ENCODE results near the gene PATJ.
A peak's percentile ranks its signal among the peaks of the same experiment; 100 is the strongest.
"Not testable (repeated sequence)": the region's sequence is repeated elsewhere in the genome, so short reads cannot be mapped to it uniquely, and the experiment has no call there.

Gene PATJ

GRCh38 chr1:61743716-61744580 is 1.7 kb downstream of the PATJ start:
- DNase-seq (ENCODE audit: low read depth) = peak; percentile 47

- no peak for DNase-seq (ENCODE audit: low read depth)
Observed at GRCh38 chr1:61746813-61747212, 4.5 kb downstream of the PATJ start.

- DNase-seq (ENCODE audit: low read depth) = no peak
Observed at GRCh38 chr1:61748566-61748965, 6.3 kb downstream of the PATJ start.

DNA sequence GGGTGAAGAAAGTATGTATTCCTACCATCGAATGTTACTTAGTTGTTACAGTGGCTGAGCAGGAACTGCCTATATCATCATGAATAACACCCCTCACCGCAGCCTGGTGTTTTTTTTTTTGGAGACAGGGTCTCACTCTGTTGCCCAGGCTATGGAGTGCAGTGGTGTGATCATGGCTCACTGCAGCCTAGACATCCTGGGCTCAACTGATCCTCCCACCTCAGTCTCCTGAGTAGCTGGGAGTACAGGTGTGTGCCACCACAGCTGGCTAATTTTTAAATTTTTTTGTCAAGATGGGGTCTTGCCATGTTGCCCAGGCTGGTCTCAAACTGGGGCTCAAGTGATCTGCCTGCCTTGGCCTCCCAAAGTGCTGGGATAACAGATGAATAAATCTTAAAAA is 7.3 kb downstream of the PATJ start:
- no peak for DNase-seq (ENCODE audit: low read depth)

DNA sequence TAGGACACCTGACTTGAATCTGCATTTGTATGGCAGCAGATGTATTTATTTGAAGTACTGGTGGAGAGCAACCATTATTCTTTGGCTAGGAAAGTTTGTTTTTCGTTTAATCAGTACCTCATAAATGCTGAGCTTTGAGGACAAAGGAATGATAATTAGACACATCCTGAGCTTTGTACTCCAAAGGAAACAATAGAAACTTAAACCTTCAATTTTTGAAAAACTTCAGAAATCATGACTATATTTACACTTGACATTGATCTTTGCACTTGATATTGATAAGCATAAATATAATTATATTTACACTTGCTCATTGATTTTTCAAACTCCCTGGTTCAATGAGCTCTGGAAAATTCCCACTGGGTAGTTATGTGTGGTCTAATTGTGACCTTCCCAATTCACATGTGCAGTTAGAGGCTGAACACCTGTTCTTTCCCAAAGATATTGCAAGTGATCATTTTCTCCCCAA is 10.7 kb downstream of the PATJ start:
- no peak for DNase-seq (ENCODE audit: low read depth)

DNA sequence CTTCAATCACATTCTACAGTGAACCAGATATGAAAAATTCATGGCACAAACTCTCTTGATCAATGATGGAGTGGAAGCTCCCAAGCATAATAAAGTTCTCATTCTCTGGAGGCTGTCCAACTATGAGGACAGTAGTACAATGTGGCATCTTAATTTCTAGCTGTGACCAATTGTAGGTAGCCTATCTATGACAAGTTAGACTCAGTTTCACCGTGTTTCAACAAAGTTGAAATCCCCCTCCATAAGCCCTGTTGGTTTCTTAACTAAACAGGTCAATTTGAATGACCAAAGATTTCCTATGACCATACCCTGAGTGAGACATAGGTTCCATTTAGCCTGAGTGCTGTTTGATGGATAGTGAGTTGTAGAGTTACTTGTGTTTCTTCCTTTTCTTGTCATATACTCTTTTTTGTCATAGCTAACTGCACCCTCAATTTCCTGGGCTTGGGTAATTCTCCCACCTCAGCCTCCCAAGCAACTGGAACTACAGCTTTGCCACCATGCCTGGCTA is 11.8 kb downstream of the PATJ start:
- DNase-seq (ENCODE audit: low read depth) = no peak

DNA sequence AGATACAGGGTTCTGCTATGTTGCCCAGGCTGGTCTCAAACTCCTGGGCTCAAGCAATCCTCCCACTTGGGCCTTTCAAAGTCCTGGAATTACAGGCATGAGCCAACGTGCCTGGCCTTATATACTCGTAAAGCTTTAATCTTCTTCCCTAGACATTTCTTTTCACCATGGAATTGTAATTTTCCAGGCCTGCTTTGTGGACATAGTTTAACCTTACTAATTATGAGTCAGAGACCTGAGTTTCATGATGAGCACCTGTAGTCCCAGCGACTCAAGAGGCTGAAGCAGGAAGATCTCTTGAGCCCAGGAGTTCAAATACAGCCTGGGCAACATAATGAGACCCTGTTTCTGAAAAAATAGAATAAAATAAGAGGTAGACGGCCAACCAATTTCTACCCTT is 12.3 kb downstream of the PATJ start:
- no peak for DNase-seq (ENCODE audit: low read depth)

- DNase-seq (ENCODE audit: low read depth) = no peak
Observed at GRCh38 chr1:61756773-61757172, 14.5 kb downstream of the PATJ start.

- DNase-seq (ENCODE audit: low read depth) = peak; percentile 91
Observed at GRCh38 chr1:61757950-61758349, 15.7 kb downstream of the PATJ start.

DNA sequence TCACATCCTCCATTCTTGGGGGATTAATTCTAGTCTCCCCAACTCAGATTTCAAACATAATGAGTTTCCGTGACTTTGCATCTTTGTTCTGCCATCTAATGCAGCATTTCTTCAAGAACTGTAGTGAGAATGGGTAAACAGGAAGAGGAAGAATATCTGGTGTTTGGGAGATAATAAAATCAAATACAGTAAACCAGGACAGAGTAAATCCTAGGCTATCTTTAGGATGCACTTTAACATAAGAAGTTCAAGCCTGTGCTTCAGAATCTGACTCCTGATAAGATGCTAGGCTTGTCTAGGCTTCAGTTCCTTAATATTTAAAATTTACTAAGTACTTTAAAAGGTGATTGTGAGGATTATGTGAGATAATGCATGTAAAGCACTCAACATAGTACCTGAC is 27.9 kb downstream of the PATJ start:
- DNase-seq (ENCODE audit: low read depth) = no peak

- no peak for DNase-seq (ENCODE audit: low read depth)
Observed at GRCh38 chr1:61776091-61776490, 33.8 kb downstream of the PATJ start.

GRCh38 chr1:61779231-61779630 is 37.0 kb downstream of the PATJ start:
- no peak for DNase-seq (ENCODE audit: low read depth)

GRCh38 chr1:61781151-61781550 is 38.9 kb downstream of the PATJ start:
- no peak for DNase-seq (ENCODE audit: low read depth)

DNA sequence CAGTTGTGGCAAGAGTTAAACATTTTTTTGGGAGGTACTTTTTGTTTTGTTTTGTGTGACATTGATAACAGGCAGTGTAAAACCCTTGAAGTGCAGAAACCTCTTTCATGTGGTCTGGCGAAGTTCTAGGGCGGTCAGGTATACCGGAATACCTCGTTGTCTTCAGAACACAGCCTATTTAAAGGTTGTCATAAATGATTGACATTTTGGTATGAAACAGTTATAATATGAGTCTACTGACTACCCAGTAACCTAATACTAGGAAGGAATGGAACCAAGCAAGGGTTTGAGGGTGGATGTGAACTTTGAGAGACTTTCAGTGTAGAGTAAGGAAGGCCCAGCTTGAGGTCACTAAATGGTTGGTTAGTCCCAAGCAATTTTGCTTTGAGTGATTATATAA is 40.5 kb downstream of the PATJ start:
- no peak for DNase-seq (ENCODE audit: low read depth)

GRCh38 chr1:61784726-61785125 is 42.4 kb downstream of the PATJ start:
- no peak for DNase-seq (ENCODE audit: low read depth)

DNA sequence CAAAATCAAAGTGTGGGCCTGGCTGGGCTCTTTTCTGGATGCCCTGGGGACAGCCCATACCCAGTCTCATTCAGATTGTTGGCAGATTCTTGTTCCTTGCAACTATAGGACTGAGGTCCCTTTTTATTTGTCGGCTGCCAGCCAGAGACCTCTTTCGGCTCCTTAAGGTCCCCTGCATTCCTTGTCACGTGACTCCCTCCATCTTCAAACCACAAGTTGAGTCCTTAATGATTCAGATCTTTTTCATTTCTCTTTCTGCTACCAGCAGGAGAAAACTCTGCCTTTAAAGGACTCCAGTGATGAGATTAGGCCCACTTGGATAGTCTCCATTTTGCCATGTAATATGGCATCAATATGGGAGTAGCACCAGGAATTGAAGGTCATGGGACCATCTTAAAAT is 48.6 kb downstream of the PATJ start:
- DNase-seq (ENCODE audit: low read depth) = no peak

GRCh38 chr1:61797045-61797755 is 54.9 kb downstream of the PATJ start:
- no peak for DNase-seq (ENCODE audit: low read depth)

GRCh38 chr1:61801047-61801446 is 58.8 kb downstream of the PATJ start:
- DNase-seq (ENCODE audit: low read depth) = not testable (repeated sequence)

GRCh38 chr1:61807606-61808140 is 65.4 kb downstream of the PATJ start:
- no peak for DNase-seq (ENCODE audit: low read depth)

GRCh38 chr1:61808321-61808720 is 66.0 kb downstream of the PATJ start:
- no peak for DNase-seq (ENCODE audit: low read depth)

DNA sequence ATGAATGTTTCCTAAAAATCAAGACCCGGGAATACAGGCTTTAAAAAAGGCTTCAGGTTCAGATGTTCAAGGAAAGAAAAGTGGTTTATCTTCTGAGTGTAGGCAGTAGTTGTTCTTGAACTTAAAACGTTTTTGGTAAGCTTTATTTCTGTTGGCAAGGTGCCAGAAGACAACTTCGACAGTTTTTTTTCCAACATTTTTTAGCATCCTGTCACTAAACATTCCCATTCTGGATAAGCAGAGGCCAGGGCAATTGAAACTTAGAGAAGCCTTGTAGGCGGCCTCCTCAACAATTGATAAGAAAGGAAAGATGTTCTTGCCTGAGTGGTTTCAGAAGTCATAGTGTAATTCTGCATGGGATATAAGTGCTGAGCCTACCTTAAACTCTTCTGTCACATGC is 66.7 kb downstream of the PATJ start:
- DNase-seq (ENCODE audit: low read depth) = no peak

- peak; percentile 2 for DNase-seq (ENCODE audit: low read depth)
Observed at GRCh38 chr1:61812916-61813315, 70.6 kb downstream of the PATJ start.

DNA sequence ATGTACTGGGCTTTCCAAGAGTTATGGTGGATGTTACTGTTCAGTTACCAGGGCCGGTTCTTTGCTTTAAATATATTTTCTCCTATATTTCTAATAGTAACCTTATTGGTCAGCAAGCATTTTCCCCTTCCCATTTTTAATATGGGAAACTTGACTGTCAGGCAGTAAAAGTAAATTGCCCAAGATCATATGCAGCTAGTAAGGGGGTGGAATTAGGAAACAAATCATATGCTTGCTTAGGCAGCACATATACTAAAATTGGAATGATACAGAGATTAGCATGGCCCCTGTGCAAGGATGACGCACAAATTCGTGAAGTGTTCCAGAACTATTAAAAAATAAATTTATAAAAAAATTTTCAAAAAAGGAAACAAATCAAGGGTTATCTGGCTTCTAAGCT is 73.9 kb downstream of the PATJ start:
- DNase-seq (ENCODE audit: low read depth) = no peak
